GM20000 (cell line): ENCODE measurements around the gene CD36.

ENCODE experiments used
- DNase-seq: peaks from one replicate; pipeline ENCODE4 v3.0.0; 2012; ENCODE audit warnings: low spot score
- CTCF ChIP-seq: IDR thresholded peaks from 2 replicates; pipeline ENCODE4 v1.5.1; 2012; ENCODE audit warnings: mild to moderate bottlenecking, control low read depth; ENCODE audit errors: extremely low read depth, missing control alignments

Gene CD36

GRCh38 chr7:80641548-80641947 lies 3.1 kb downstream of the CD36 start:
- no peak for DNase-seq
- TF ChIP-seq CTCF: no peak

- no peak for DNase-seq
- no peak for TF ChIP-seq CTCF
Observed at GRCh38 chr7:80642871-80643270, 4.4 kb downstream of the CD36 start.

- TF ChIP-seq CTCF: no peak
- DNase-seq: no peak
Observed at GRCh38 chr7:80643336-80643915, 5.0 kb downstream of the CD36 start.

- no peak for TF ChIP-seq CTCF
Observed at GRCh38 chr7:80644054-80644453, 5.6 kb downstream of the CD36 start.

GRCh38 chr7:80646083-80646865 lies 7.8 kb downstream of the CD36 start:
- no peak for DNase-seq
- no peak for TF ChIP-seq CTCF

More at GRCh38 chr7:80644054-80644453, 5.6 kb downstream of the CD36 start:
- no peak for DNase-seq

- DNase-seq: no peak
- no peak for TF ChIP-seq CTCF
Observed at GRCh38 chr7:80647436-80647835, 9.0 kb downstream of the CD36 start.

- no peak for TF ChIP-seq CTCF
- no peak for DNase-seq
Observed at GRCh38 chr7:80648031-80648600, 9.7 kb downstream of the CD36 start.
